H1 (cell line): ENCODE measurements around the gene EPB41L5. TPM values are rescaled to one million over a fixed set of nuclear protein-coding genes. Genes with fewer than 3 reads are reported as not detected.

Source experiments
- CTCF ChIA-PET: fragments of 300-600 bp; sonication (Branson Sonifier 250); formaldehyde crosslinking; loops from one replicate; lab custom pipeline; 2021; ENCODE audit not compliant: partially characterized antibody; lab: Charles Lee
- POLR2A ChIA-PET: fragments of 300-600 bp; sonication (Branson Sonifier 250); formaldehyde crosslinking; loops from one replicate; lab custom pipeline; 2021; ENCODE audit warnings: inconsistent platforms; ENCODE audit not compliant: partially characterized antibody; lab: Charles Lee
- DNase-seq, 2 experiments: peaks; one replicate each; pipeline versions ENCODE4 v3.0.0 to v3.0.0-alpha.2; 2010 to 2022; ENCODE audit warnings: low spot score in 2 of 2, low read depth in 1 of 2, mixed read lengths in 1 of 2
- FAIRE-seq: peaks from 2 replicates; lab custom pipeline; 2011; peaks lifted over from hg19 to GRCh38; lab: Jason Lieb, UNC
- H2AFZ ChIP-seq: 2 replicates; pipeline ENCODE4 v1.8.1; 2012; ENCODE audit warnings: low read length, inconsistent platforms
- H2AK5ac ChIP-seq: 2 replicates; pipeline ENCODE4 v1.6.1; 2013; ENCODE audit warnings: low read depth, low read length
- H2BK120ac ChIP-seq: replicated peaks from 2 replicates; pipeline ENCODE3; 2013; ENCODE audit warnings: low read depth, low read length, inconsistent platforms
- H2BK12ac ChIP-seq: 2 replicates; pipeline ENCODE4 v1.6.1; 2013; ENCODE audit warnings: low read depth, low read length
- H2BK15ac ChIP-seq: 2 replicates; pipeline ENCODE4 v1.6.1; 2013; ENCODE audit warnings: low read length
- H2BK20ac ChIP-seq: 2 replicates; pipeline ENCODE4 v1.6.1; 2013; ENCODE audit warnings: low read length
- H2BK5ac ChIP-seq: 2 replicates; pipeline ENCODE4 v1.6.1; 2013; ENCODE audit warnings: low read depth, low read length
- H3K14ac ChIP-seq: 2 replicates; pipeline ENCODE4 v1.6.1; 2013; ENCODE audit warnings: inconsistent platforms; ENCODE audit not compliant: insufficient read length
- H3K18ac ChIP-seq: 2 replicates; pipeline ENCODE4 v1.6.1; 2013; ENCODE audit warnings: low read length; ENCODE audit errors: extremely low read depth
- H3K23ac ChIP-seq: 2 replicates; pipeline ENCODE4 v1.6.1; 2013; ENCODE audit warnings: inconsistent platforms; ENCODE audit not compliant: insufficient read length
- H3K23me2 ChIP-seq: 2 replicates; pipeline ENCODE4 v1.6.1; 2013; ENCODE audit warnings: low read depth, low read length
- H3K27ac ChIP-seq: 2 replicates; pipeline ENCODE4 v1.6.1; 2011; ENCODE audit warnings: low read depth, low read length, inconsistent platforms
- H3K27me3 ChIP-seq, 4 experiments: replicated peaks in 1 of 4; 1 replicate in 1 of 4; 2 replicates in 3 of 4; pipeline versions ENCODE4 v1.6.1 to v1.8.1; 2011 to 2013; ENCODE audit warnings: low read length in 3 of 4, mild to moderate bottlenecking in 3 of 4, inconsistent platforms in 2 of 4, mixed read lengths in 2 of 4, moderate library complexity in 1 of 4; ENCODE audit not compliant: control insufficient read depth in 3 of 4, insufficient read depth in 3 of 4; ENCODE audit errors: extremely low read depth in 1 of 4
- H3K36me3 ChIP-seq, 4 experiments: 2 replicates each; pipeline versions ENCODE4 v1.6.1 to v1.8.1; 2011 to 2013; ENCODE audit warnings: mild to moderate bottlenecking in 4 of 4, low read length in 3 of 4, moderate library complexity in 2 of 4, control low read depth in 1 of 4, inconsistent platforms in 1 of 4; ENCODE audit not compliant: insufficient read depth in 4 of 4, control insufficient read depth in 2 of 4
- H3K4ac ChIP-seq: replicated peaks from 2 replicates; pipeline ENCODE3; 2013; ENCODE audit warnings: low read length, low read depth, mixed read lengths, inconsistent platforms; ENCODE audit not compliant: insufficient read length
- H3K4me1 ChIP-seq, 4 experiments: replicated peaks in 1 of 4; 1 replicate in 1 of 4; 2 replicates in 3 of 4; pipeline versions ENCODE4 v1.6.1 to v1.8.1; 2011 to 2013; ENCODE audit warnings: low read length in 3 of 4, inconsistent platforms in 2 of 4, mixed read lengths in 1 of 4; ENCODE audit not compliant: insufficient read depth in 4 of 4, control insufficient read depth in 3 of 4
- H3K4me2 ChIP-seq, 2 experiments: 2 replicates each; pipeline versions ENCODE4 v1.6.1 to v1.8.1; 2011 to 2013; ENCODE audit warnings: low read depth in 2 of 2, low read length in 2 of 2, control low read depth in 1 of 2, inconsistent platforms in 1 of 2, mild to moderate bottlenecking in 1 of 2; ENCODE audit not compliant: insufficient read depth in 1 of 2
- H3K4me3 ChIP-seq, 4 experiments: fragments of 200-600, 300-600 bp in 1 of 4; sonication (generic), shearing (Covaris generic), sonication (Bioruptor Twin) in 1 of 4; 2 replicates each; pipeline versions ENCODE4 v1.5.1 to v1.8.1; 2011 to 2016; ENCODE audit warnings: low read length in 4 of 4, low read depth in 3 of 4, control low read depth in 2 of 4, inconsistent platforms in 2 of 4, mild to moderate bottlenecking in 2 of 4, mixed read lengths in 1 of 4, moderate library complexity in 1 of 4; ENCODE audit not compliant: insufficient read depth in 2 of 4; ENCODE audit errors: extremely low read depth in 1 of 4
- H3K56ac ChIP-seq: replicated peaks from 2 replicates; pipeline ENCODE3; 2013; ENCODE audit warnings: low read depth, mild to moderate bottlenecking, mixed read lengths, low read length, inconsistent platforms; ENCODE audit not compliant: insufficient read length
- H3K79me1 ChIP-seq: 2 replicates; pipeline ENCODE4 v1.6.1; 2013; ENCODE audit warnings: low read depth, low read length, control low read depth
- H3K79me2 ChIP-seq, 2 experiments: 2 replicates each; pipeline versions ENCODE4 v1.6.1 to v1.8.1; 2012 to 2013; ENCODE audit warnings: low read length in 2 of 2, mild to moderate bottlenecking in 2 of 2, inconsistent platforms in 1 of 2; ENCODE audit not compliant: insufficient read depth in 2 of 2, control insufficient read depth in 1 of 2
- H3K9ac ChIP-seq, 4 experiments: replicated peaks in 1 of 4; 1 replicate in 1 of 4; 2 replicates in 3 of 4; pipeline versions ENCODE4 v1.6.1 to v1.8.1; 2011 to 2013; ENCODE audit warnings: low read depth in 3 of 4, low read length in 3 of 4, control low read depth in 2 of 4, mild to moderate bottlenecking in 2 of 4, moderate library complexity in 2 of 4, inconsistent platforms in 1 of 4; ENCODE audit errors: extremely low read depth in 1 of 4
- H3K9me3 ChIP-seq, 2 experiments: 2 replicates each; pipeline versions ENCODE4 v1.6.1 to v1.8.1; 2012 to 2013; ENCODE audit warnings: mild to moderate bottlenecking in 2 of 2, moderate library complexity in 2 of 2, control low read depth in 1 of 2, inconsistent platforms in 1 of 2, low read depth in 1 of 2, low read length in 1 of 2, mixed read lengths in 1 of 2; ENCODE audit not compliant: insufficient read depth in 2 of 2
- H4K20me1 ChIP-seq, 2 experiments: replicated peaks in 1 of 2; 2 replicates each; pipeline versions ENCODE3 to v1.8.1; 2011 to 2013; ENCODE audit warnings: inconsistent platforms in 2 of 2, low read length in 2 of 2, mild to moderate bottlenecking in 1 of 2; ENCODE audit not compliant: insufficient read depth in 2 of 2, control insufficient read depth in 1 of 2
- H4K5ac ChIP-seq: 2 replicates; pipeline ENCODE4 v1.6.1; 2013; ENCODE audit warnings: low read length, low read depth, mixed read lengths, inconsistent platforms; ENCODE audit not compliant: insufficient read length
- H4K8ac ChIP-seq: 2 replicates; pipeline ENCODE4 v1.8.0; 2013; ENCODE audit warnings: mild to moderate bottlenecking, moderate library complexity, low read length, inconsistent platforms; ENCODE audit not compliant: insufficient read depth; ENCODE audit errors: extremely low read depth
- H4K91ac ChIP-seq: replicated peaks from 2 replicates; pipeline ENCODE3; 2013; ENCODE audit warnings: low read length, mixed read lengths, inconsistent platforms; ENCODE audit not compliant: insufficient read length
- ASH2L ChIP-seq: fragments of 200-600, 300-600 bp; sonication (generic); IDR thresholded peaks from one replicate; pipeline ENCODE4 v1.7.1; 2017; ENCODE audit warnings: low read length
- GTF2F1 ChIP-seq: IDR thresholded peaks from 2 replicates; pipeline ENCODE4 v1.6.1; 2012; ENCODE audit warnings: low read depth, low read length, improper control_type of control experiment, borderline replicate concordance
- KDM4A ChIP-seq: IDR thresholded peaks from one replicate; pipeline ENCODE4 v1.7.1; 2012; ENCODE audit warnings: low read depth, mild to moderate bottlenecking, moderate library complexity, low read length, inconsistent platforms; ENCODE audit not compliant: severe bottlenecking
- POLR2AphosphoS5 ChIP-seq: IDR thresholded peaks from 2 replicates; pipeline ENCODE4 v1.6.1; 2011; ENCODE audit warnings: low read depth, low read length
- SP2 ChIP-seq: IDR thresholded peaks from 2 replicates; pipeline ENCODE4 v1.6.1; 2012; ENCODE audit warnings: mild to moderate bottlenecking, low read length, inconsistent platforms
- TCF12 ChIP-seq: IDR thresholded peaks from 2 replicates; pipeline ENCODE4 v1.6.1; 2011; ENCODE audit warnings: low read depth, mild to moderate bottlenecking, low read length
- ZNF274 ChIP-seq: IDR thresholded peaks from 2 replicates; pipeline ENCODE4 v1.7.0; 2012; ENCODE audit warnings: low read length, borderline replicate concordance; ENCODE audit errors: extremely low read depth
- WGBS, 2 experiments: shearing (Covaris generic) in 1 of 2; methylation state at CpG; one replicate each; pipeline versions ENCODE4 v1.1.6 to v1.1.7; 2013 to 2015; ENCODE audit warnings: low lambda C conversion rate in 2 of 2, mixed read lengths in 2 of 2, inconsistent platforms in 1 of 2, low coverage in 1 of 2, missing lambda C conversion rate in 1 of 2; ENCODE audit not compliant: insufficient replicate concordance in 2 of 2, insufficient coverage in 1 of 2, insufficient read length in 1 of 2; ENCODE audit errors: extremely low coverage in 1 of 2, missing lambda C conversion rate in 1 of 2; 5-methylcytosine and 5-hydroxymethylcytosine counted together
- polyA plus RNA-seq, 7 experiments: library from polyadenylated mRNA; depleted of rRNA in 3 of 7; stranded (reverse) in 5 of 7; unstranded in 2 of 7; fragments of >200 nt in 5 of 7; fragments of 200-250 nt in 2 of 7; gene quantifications; 1 replicate in 5 of 7; 2 replicates in 1 of 7; 4 replicates in 1 of 7; pipeline versions ENCODE4 v1.2.1 to v1.2.3, GENCODE V29; 2011 to 2013; ENCODE audit warnings: missing spikeins in 2 of 7, mixed read lengths in 2 of 7
- total RNA-seq: library from RNA; stranded (reverse); fragmentation: NEBNext Ultra II Directional; extraction: Animal tissue kit (Norgen Biotek cat#: 25700); gene quantifications from 2 replicates; pipeline ENCODE4 v1.2.1, GENCODE V29; 2021
- TF ChIP-seq, protein P1 (sequence below): IDR thresholded peaks from 2 replicates; pipeline ENCODE4 v1.6.1; 2012; ENCODE audit warnings: inconsistent platforms
- TF ChIP-seq, protein P2 (sequence below), 3 experiments: IDR thresholded peaks; 1 replicate in 2 of 3; 2 replicates in 1 of 3; pipeline versions ENCODE4 v1.5.1 to v1.6.1; 2011; ENCODE audit warnings: low read length in 3 of 3, mild to moderate bottlenecking in 3 of 3, inconsistent platforms in 2 of 3, low read depth in 1 of 3, moderate library complexity in 1 of 3; ENCODE audit not compliant: insufficient read depth in 1 of 3; ENCODE audit errors: control extremely low read depth in 1 of 3

Gene EPB41L5
- total and polyA plus RNA-seq, 2 of the 8 experiments (the other 6 are each of a cell fraction or from before 2014, with no cell fraction given): 13.5 to 32.3 TPM

DNA sequence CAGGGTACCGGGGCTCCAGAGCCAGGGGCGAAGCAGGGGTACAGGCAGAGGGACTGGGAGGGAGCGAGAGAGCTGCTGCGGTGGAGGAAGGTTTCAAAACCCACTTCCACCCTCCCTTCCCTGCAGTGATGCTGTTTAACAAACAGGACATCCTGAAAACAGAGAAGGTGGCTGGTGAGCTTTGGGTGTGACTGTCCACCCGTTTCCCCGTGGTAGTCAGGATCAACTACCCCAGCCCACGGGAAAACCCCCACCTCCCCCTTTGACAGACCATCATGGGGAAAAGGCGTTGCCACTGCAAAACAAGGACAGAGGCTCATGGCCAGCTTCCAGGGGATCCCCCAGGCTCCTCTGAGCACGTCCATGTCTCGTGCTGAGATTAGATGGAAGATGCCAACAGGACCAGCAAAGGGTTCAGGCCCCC lies 197.4 kb downstream of the EPB41L5 start:
- no peak overlapping the region; the same call in 1 of the 2 replicates for H3K18ac ChIP-seq
- DNase-seq: no peak
- ChIA-PET POLR2A (interaction anchor here (1.4 kb wide), 1 partner anchor 87 kb away, joined by 3 read pairs; no protein-coding TSS in a partner anchor), CTCF (interaction anchor here (1.0 to 4.3 kb wide), 3 partner anchors 34 to 73 kb away, joined by 3 to 10 read pairs (median 6); no protein-coding TSS in a partner anchor)
- 0 out of 2 replicates have a peak overlapping the region, but pooled peaks have one; percentile 50 for H2BK12ac ChIP-seq
- H3K23ac ChIP-seq: no peak overlapping the region
- no peak overlapping the region for H2BK20ac ChIP-seq
- no peak overlapping the region for H2BK120ac ChIP-seq
- H3K4me3 ChIP-seq: no peak overlapping the region
- H3K27me3 ChIP-seq: no peaks in the 10 kb centered on the region; a peak in 1 of 7 replicates
- no peak overlapping the region for H2BK5ac ChIP-seq
- no peak overlapping the region for H3K9ac ChIP-seq
- peaks cover 0 to 2% of the 10 kb centered on the region in 2 experiments for H4K20me1 ChIP-seq
- no peak for TF ChIP-seq TCF12
- TF ChIP-seq, protein P1, sequence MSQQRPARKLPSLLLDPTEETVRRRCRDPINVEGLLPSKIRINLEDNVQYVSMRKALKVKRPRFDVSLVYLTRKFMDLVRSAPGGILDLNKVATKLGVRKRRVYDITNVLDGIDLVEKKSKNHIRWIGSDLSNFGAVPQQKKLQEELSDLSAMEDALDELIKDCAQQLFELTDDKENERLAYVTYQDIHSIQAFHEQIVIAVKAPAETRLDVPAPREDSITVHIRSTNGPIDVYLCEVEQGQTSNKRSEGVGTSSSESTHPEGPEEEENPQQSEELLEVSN: no peak
- no peak for TF ChIP-seq ZNF274
- no peak for TF ChIP-seq POLR2AphosphoS5
- TF ChIP-seq GTF2F1: no peak
- TF ChIP-seq, protein P2, sequence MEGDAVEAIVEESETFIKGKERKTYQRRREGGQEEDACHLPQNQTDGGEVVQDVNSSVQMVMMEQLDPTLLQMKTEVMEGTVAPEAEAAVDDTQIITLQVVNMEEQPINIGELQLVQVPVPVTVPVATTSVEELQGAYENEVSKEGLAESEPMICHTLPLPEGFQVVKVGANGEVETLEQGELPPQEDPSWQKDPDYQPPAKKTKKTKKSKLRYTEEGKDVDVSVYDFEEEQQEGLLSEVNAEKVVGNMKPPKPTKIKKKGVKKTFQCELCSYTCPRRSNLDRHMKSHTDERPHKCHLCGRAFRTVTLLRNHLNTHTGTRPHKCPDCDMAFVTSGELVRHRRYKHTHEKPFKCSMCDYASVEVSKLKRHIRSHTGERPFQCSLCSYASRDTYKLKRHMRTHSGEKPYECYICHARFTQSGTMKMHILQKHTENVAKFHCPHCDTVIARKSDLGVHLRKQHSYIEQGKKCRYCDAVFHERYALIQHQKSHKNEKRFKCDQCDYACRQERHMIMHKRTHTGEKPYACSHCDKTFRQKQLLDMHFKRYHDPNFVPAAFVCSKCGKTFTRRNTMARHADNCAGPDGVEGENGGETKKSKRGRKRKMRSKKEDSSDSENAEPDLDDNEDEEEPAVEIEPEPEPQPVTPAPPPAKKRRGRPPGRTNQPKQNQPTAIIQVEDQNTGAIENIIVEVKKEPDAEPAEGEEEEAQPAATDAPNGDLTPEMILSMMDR (IDR thresholded peaks at IDR 0.05; ENCODE audit: control extremely low read depth in 1 of 3, insufficient read depth in 1 of 3, low read depth in 1 of 3, low read length in 3 of 3): no peak
- no peak for TF ChIP-seq KDM4A
- no peak for TF ChIP-seq SP2
- no peak for TF ChIP-seq ASH2L
- no peak overlapping the region for H3K4me2 ChIP-seq
- H3K9me3 ChIP-seq: no peaks in the 10 kb centered on the region
- no peaks in the 10 kb centered on the region for H3K23me2 ChIP-seq
- no peak overlapping the region for H2AFZ ChIP-seq
- no peak overlapping the region for H3K4ac ChIP-seq
- 83% methylated on average over 10 of the region's 10 CpGs; no CpG with 5 or more reads in 1 of the 2 experiments for WGBS, 2 experiments
- H4K5ac ChIP-seq: no peak overlapping the region
- H3K14ac ChIP-seq: no peak overlapping the region
- no peaks in the 10 kb centered on the region for H3K79me2 ChIP-seq
- H3K27ac ChIP-seq: no peak overlapping the region
- no peaks in the 10 kb centered on the region for H3K4me1 ChIP-seq
- H2BK15ac ChIP-seq: no peak overlapping the region
- no peak for FAIRE-seq
- no peak overlapping the region for H3K56ac ChIP-seq
- H4K8ac ChIP-seq: no peak overlapping the region
- no peak overlapping the region for H2AK5ac ChIP-seq
- no peaks in the 10 kb centered on the region for H3K79me1 ChIP-seq
- H4K91ac ChIP-seq: no peak overlapping the region
- no peaks in the 10 kb centered on the region for H3K36me3 ChIP-seq
